ENCODE measurements around the gene OXLD1. TPM values are rescaled to one million over a fixed set of nuclear protein-coding genes. Genes with fewer than 3 reads are reported as not detected.

The OXLD1 gene
- total RNA-seq, 1 experiment from 2014 or later: 40.2 TPM

DNA sequence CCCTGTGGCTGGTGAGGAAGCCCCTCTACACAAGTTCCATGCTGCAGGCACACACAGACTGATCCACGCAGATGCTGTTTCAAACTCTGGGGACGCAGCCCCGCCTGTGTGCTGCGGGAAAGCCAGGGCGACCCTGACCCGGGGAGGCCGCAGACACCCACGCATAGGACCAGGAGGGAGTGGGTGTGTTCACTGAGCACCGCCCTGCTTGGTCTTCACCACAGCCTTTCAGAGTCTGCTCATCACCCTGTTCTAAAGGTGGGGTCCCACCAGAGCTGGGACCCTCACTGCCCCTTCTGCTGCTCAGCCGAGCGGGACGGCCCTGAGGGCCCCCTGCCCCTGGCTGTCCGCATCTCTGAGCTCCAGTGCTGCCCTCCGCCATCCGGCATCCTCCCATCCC is 21.9 kb downstream of the OXLD1 start:
- CTCF ChIA-PET: no interaction called here
- no TSS peak for BruUV-seq (replicated peaks)
- POLR2A ChIA-PET (ENCODE audit: unreplicated experiment): no interaction called here

DNA sequence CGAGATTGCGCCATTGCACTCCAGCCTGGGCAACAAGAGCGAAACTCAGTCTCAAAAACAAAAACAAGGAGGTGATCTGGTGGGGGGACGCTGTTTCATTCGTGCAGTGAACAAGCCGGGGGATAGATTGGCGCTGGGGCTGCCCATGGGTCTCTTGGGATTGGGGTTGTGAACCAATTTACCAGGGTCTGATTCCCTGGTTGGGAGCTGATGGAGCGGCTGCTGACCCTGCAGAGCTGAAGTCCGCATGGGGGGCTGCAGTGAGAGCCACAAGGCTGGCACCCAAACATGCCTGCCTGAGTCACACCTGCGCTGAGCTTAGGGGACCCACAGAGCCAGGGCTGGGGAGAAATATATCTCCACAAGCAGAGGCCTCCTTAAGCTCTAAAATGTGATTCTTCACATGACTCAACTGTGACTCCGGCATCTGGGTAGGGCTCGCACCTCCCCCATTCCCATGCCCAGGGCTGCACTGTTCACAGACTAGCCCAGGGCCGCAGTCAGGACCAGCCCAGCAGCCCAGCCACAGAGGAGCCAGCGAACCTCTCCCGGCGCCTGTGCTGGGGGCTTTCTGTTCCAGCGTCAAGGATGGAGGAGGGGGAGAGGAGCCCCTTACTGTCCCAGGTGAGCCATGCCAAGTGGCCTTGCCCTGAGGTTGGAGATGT is 24.4 kb downstream of the OXLD1 start:
- ChIA-PET CTCF (no interaction called here), POLR2A (ENCODE audit: unreplicated experiment) (interaction anchor here (0.7 kb wide), 2 partner anchors 86 to 387 kb away, joined by 3 to 5 read pairs; no protein-coding TSS in a partner anchor)
- peaks cover 5% of the 10 kb centered on the region; the same call in 1 of the 2 replicates for H3K4me1 ChIP-seq (replicated peaks; ENCODE audit: insufficient read depth)
- no peak overlapping the region for H3K4me3 ChIP-seq
- TF ChIP-seq CTCF (conservative IDR thresholded peaks at IDR 0.05): no peak
- no peak for TF ChIP-seq EZH2 (IDR thresholded peaks at IDR 0.05; ENCODE audit: low read depth)
- no peaks in the 10 kb centered on the region for H4K20me1 ChIP-seq (ENCODE audit: insufficient read depth)
- H3F3A ChIP-seq (ENCODE audit: insufficient read depth, low read depth): no peaks in the 10 kb centered on the region
- H3K27me3 ChIP-seq (ENCODE audit: insufficient read depth, low read depth): no peaks in the 10 kb centered on the region
- no peaks in the 10 kb centered on the region for H3K36me3 ChIP-seq (ENCODE audit: low read depth)
- no TSS peak for BruUV-seq (replicated peaks)
- intact Hi-C loops (cut with micrococcal nuclease; ENCODE audit: unreplicated experiment): no loop called here
- H3K27ac ChIP-seq: no peak overlapping the region
- DNase-seq: peak in 1 of 2 experiments; percentile 40
- H3K9me3 ChIP-seq (ENCODE audit: insufficient read depth, low read depth): no peaks in the 10 kb centered on the region
- no peaks in the 10 kb centered on the region for H3K79me2 ChIP-seq (ENCODE audit: low read depth)
- no peaks in the 10 kb centered on the region for H3K9me2 ChIP-seq (ENCODE audit: insufficient read depth)
- H3K4me2 ChIP-seq: no peak overlapping the region
- H2AFZ ChIP-seq: no peak overlapping the region

More for the DNA sequence above, 21.9 kb downstream of the OXLD1 start:
- H4K20me1 ChIP-seq (ENCODE audit: insufficient read depth): no peaks in the 10 kb centered on the region
- no peak overlapping the region for H2AFZ ChIP-seq
- DNase-seq: no peak
- TF ChIP-seq EZH2 (IDR thresholded peaks at IDR 0.05; ENCODE audit: low read depth): no peak
- no peak for TF ChIP-seq CTCF (conservative IDR thresholded peaks at IDR 0.05)
- no peak overlapping the region for H3K27ac ChIP-seq
- H3K27me3 ChIP-seq (ENCODE audit: insufficient read depth, low read depth): no peaks in the 10 kb centered on the region
- H3F3A ChIP-seq (ENCODE audit: insufficient read depth, low read depth): no peaks in the 10 kb centered on the region
- no peaks in the 10 kb centered on the region for H3K9me2 ChIP-seq (ENCODE audit: insufficient read depth)
- no peaks in the 10 kb centered on the region for H3K79me2 ChIP-seq (ENCODE audit: low read depth)
- H3K4me1 ChIP-seq (replicated peaks; ENCODE audit: insufficient read depth): no peaks in the 10 kb centered on the region
- H3K4me2 ChIP-seq: no peak overlapping the region
- H3K36me3 ChIP-seq (ENCODE audit: low read depth): no peaks in the 10 kb centered on the region
- H3K4me3 ChIP-seq: no peak overlapping the region
- intact Hi-C loops (cut with micrococcal nuclease; ENCODE audit: unreplicated experiment): no loop called here
- no peaks in the 10 kb centered on the region for H3K9me3 ChIP-seq (ENCODE audit: insufficient read depth, low read depth)

DNA sequence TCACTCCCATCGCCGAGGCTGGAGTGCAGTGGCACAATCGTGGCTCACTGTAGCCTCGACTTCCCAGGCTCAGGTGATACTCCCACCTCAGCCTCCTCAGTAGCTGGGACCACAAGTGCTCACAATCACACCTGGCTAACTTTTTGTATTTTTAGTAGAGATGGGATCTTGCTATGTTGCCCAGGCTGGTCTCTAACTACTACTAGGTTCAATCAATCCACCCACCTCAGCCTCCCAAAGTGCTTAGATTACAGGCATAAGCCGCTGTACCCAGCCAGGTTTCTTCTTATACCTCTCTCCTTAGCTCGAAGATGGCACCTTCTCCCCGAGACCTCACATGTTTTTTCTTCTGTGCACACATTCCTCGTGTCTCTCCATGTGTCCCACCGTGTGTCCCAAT is 26.4 kb downstream of the OXLD1 start:
- CTCF ChIA-PET: interaction anchor here (0.9 kb wide), 1 partner anchor 36 kb away, joined by 4 read pairs; no protein-coding TSS in a partner anchor
- H3K79me2 ChIP-seq (ENCODE audit: low read depth): peaks cover 17% of the 10 kb centered on the region
- TF ChIP-seq CTCF (conservative IDR thresholded peaks at IDR 0.05) (no peak), EZH2 (IDR thresholded peaks at IDR 0.05; ENCODE audit: low read depth) (no peak)
- H3K36me3 ChIP-seq (ENCODE audit: low read depth): no peaks in the 10 kb centered on the region
- no peak overlapping the region for H3K4me2 ChIP-seq
- H3K9me3 ChIP-seq (ENCODE audit: insufficient read depth, low read depth): no peaks in the 10 kb centered on the region
- intact Hi-C loops (cut with micrococcal nuclease; ENCODE audit: unreplicated experiment): no loop called here
- no peaks in the 10 kb centered on the region for H3K9me2 ChIP-seq (ENCODE audit: insufficient read depth)
- POLR2A ChIA-PET (ENCODE audit: unreplicated experiment): no interaction called here
- H3K4me1 ChIP-seq (replicated peaks; ENCODE audit: insufficient read depth): peaks cover 11% of the 10 kb centered on the region; the same call in 1 of the 2 replicates
- peaks cover 12% of the 10 kb centered on the region for H4K20me1 ChIP-seq (ENCODE audit: insufficient read depth)
- no peak overlapping the region for H3K4me3 ChIP-seq
- DNase-seq: no peak
- peaks cover 10% of the 10 kb centered on the region; the same call in 1 of the 2 replicates for H3F3A ChIP-seq (ENCODE audit: insufficient read depth, low read depth)
- BruUV-seq (replicated peaks): no TSS peak
- no peak overlapping the region for H2AFZ ChIP-seq
- no peaks in the 10 kb centered on the region for H3K27me3 ChIP-seq (ENCODE audit: insufficient read depth, low read depth)
- H3K27ac ChIP-seq: no peak overlapping the region

Data from PC-9 (cell line).